ENCODE results near the gene LINC01488. TPM values are rescaled to one million over a fixed set of nuclear protein-coding genes. Genes with fewer than 3 reads are reported as not detected.

LINC01488 gene
- total RNA-seq (not detected), polyA plus RNA-seq (ENCODE audit: insufficient read length in 2 of 2) (not detected)
- long read RNA-seq, donor 1, result 0 reads
- long read RNA-seq, donor 2, result 0 reads
- long read RNA-seq, donor 3, result 0 reads
- long read RNA-seq, donor 4, result 0 reads

GRCh38 chr11:69481393-69481844 lies at the start of gene LINC01488:
LINC01488 (plus strand) TSS chr11:69481663.
- 94% methylated on average over 4 of the region's 4 CpGs for WGBS (ENCODE audit: insufficient coverage)
- Histone ChIP-seq H3K4me3 (ENCODE audit: low read depth, low read length) (no peak within 1 kb of the TSS), H3K9me3 (ENCODE audit: control insufficient read depth, insufficient read depth, low read length) (no peaks in the 10 kb centered on the region), H3K27ac (ENCODE audit: low read depth, low read length) (peak within 1 kb of the TSS; percentile 35), H3K27me3 (ENCODE audit: control insufficient read depth, insufficient read depth, low read length) (no peaks in the 10 kb centered on the region), H3K4me1 (ENCODE audit: control insufficient read depth, insufficient read depth, low read length) (peaks cover 58% of the 10 kb centered on the region), H3K36me3 (ENCODE audit: control insufficient read depth, insufficient read depth, low read length) (no peaks in the 10 kb centered on the region)
- no peak for DNase-seq (ENCODE audit: low read depth in 4 of 6, low spot score in 6 of 6)

DNA sequence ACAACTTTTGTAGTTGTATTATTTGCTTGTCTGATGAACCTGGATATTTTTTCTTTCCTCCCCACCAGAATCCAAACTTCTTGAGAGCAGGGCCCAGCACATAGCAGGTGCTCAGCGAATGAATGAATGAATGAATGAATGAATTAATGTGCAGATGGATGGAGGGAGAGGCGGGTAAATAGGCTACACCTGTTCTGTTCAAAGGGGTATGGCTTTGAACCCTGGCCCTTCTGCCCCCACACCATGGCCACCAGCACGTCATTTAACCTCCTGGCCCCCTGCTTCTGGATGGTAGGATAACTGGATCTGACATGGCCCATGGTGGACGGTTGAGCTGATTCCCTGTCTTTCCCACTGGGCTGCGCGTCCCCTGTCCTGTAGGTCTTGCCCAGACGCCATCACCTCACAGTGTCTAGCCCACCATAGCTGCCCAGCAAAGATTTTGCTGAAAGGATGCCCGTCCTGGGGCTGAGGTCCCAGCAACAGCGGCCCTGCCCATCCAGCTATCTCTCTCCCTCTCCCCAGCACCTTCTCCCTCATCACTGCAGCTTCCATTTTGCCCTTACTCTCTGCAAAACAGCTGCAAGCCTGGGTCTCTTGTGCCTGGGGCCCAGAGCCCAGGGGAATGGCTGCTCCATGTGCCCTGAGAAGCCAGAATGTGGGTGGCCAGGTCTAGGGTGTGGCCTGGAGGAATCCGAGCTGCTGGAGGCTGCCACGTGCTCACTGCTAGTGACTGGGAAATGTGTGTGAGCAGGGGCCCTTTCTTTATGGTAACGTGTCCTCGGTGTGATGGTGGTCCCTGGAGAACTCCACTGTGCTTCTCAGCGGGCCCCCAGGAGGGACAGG lies 49.3 kb upstream of the LINC01488 start:
- Histone ChIP-seq H3K27me3 (ENCODE audit: control insufficient read depth, insufficient read depth, low read length) (peaks cover 2% of the 10 kb centered on the region), H3K4me1 (ENCODE audit: control insufficient read depth, insufficient read depth, low read length) (peaks cover 7% of the 10 kb centered on the region), H3K9me3 (ENCODE audit: control insufficient read depth, insufficient read depth, low read length) (no peaks in the 10 kb centered on the region), H3K27ac (ENCODE audit: low read depth, low read length) (no peak overlapping the region), H3K4me3 (ENCODE audit: low read depth, low read length) (no peak overlapping the region), H3K36me3 (ENCODE audit: control insufficient read depth, insufficient read depth, low read length) (no peaks in the 10 kb centered on the region)
- DNase-seq (ENCODE audit: low read depth in 4 of 6, low spot score in 6 of 6), result no peak
- 82% methylated on average over 12 of the region's 14 CpGs for WGBS (ENCODE audit: insufficient coverage)

DNA sequence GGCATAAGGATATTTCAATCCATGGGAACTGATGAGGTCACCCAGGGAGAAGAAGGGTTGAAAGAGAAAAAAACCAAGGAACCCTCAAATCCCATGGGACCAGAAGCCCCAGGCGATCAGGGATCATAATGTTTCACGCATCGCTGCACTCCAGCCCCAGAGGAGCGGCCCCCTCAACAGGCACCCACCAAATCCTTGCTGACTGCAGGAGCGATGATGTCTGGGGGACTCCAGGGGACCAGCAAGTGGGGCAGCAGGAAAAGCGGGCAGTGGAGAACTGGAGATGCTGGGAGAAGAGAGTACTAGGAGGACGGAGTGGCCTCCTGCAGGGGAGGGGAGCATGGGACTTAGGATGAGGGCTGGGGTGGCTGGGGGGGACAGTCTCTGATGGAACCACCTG lies 47.7 kb upstream of the LINC01488 start:
- Histone ChIP-seq H3K27me3 (ENCODE audit: control insufficient read depth, insufficient read depth, low read length) (peaks cover 2% of the 10 kb centered on the region), H3K4me3 (ENCODE audit: low read depth, low read length) (no peak overlapping the region), H3K36me3 (ENCODE audit: control insufficient read depth, insufficient read depth, low read length) (no peaks in the 10 kb centered on the region), H3K9me3 (ENCODE audit: control insufficient read depth, insufficient read depth, low read length) (no peaks in the 10 kb centered on the region), H3K27ac (ENCODE audit: low read depth, low read length) (no peak overlapping the region), H3K4me1 (ENCODE audit: control insufficient read depth, insufficient read depth, low read length) (peaks cover 3% of the 10 kb centered on the region)
- no peak for DNase-seq (ENCODE audit: low read depth in 4 of 6, low spot score in 6 of 6)
- WGBS (ENCODE audit: insufficient coverage), result 97% methylated on average over 7 of the region's 7 CpGs

DNA sequence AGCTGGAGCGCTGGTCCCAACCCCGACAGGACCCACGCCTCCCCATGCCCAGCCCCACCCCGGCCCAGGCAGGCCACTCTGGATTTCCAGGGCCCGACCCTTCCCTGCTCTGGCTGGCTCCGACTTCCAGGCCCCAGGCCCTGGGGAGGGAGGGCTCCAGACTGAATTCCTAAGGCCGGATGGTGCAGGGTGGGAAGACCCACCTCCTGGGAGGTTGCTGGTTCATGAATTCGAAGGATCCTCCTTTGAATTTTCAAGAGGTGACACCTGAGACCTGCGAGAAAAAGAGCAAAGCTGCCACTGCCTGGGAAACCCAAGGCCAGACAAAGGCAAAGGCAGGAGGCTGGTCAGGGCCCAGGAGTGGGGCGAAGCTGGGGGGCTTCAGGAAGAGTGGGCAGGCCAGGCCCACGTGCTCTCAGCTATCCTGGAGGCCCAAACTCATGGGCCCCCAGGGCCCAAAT lies 47.0 kb upstream of the LINC01488 start:
- WGBS (ENCODE audit: insufficient coverage), result 66% methylated on average over 6 of the region's 11 CpGs
- peaks cover 2% of the 10 kb centered on the region for H3K27me3 ChIP-seq (ENCODE audit: control insufficient read depth, insufficient read depth, low read length)
- H3K36me3 ChIP-seq (ENCODE audit: control insufficient read depth, insufficient read depth, low read length), result no peaks in the 10 kb centered on the region
- no peaks in the 10 kb centered on the region for H3K9me3 ChIP-seq (ENCODE audit: control insufficient read depth, insufficient read depth, low read length)
- no peak overlapping the region for H3K4me3 ChIP-seq (ENCODE audit: low read depth, low read length)
- H3K4me1 ChIP-seq (ENCODE audit: control insufficient read depth, insufficient read depth, low read length), result peaks cover 3% of the 10 kb centered on the region
- DNase-seq (ENCODE audit: low read depth in 4 of 6, low spot score in 6 of 6), result no peak
- no peak overlapping the region for H3K27ac ChIP-seq (ENCODE audit: low read depth, low read length)

GRCh38 chr11:69435161-69435986 lies 46.1 kb upstream of the LINC01488 start:
- H3K27ac ChIP-seq (ENCODE audit: low read depth, low read length), result no peak overlapping the region

DNA sequence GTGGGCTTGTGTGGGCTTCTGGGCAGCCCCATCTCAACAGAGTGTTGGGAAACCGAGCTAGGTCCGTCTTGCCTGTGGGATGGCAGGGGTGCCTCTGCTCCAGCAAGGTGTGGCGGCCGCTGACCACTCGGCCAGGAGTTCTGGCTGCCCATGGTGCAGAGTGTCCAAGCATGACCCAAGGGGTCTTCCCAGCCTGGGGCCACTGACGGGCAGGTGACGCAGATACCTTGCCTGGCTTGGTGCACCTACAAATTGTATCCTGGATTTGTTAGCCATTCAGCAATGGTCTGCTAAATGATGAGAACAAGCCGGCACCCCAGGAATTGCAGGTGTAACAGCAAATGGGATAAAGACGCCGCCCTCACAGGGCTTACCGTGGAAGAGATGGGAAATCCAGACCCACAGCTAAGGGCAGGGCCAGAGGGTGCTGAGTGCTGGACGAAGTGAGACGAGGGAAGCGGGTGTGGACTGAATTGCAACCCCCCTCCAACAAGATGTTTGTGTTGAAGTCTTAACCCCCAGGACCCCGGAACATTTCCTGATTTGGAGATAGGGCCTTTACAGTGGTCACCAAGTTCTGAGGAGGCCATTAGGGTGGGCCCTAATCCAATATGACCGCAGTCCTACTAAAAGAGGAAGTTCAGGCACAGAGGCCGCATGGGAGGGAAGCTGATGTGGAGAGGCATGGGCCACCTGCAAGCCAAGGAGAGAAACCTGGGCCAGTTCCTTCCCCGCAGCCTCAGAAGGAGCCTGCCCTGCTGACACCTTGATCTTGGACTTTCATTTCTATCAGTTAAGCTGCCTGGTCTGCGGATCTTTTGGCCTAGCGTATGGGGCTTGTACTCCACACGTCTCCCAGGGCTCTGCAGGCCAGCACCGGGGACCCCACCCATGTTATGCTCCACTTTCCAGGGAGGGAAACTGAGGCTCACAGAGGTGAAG lies 45.2 kb upstream of the LINC01488 start:
- H3K27ac ChIP-seq (ENCODE audit: low read depth, low read length), result no peak overlapping the region

More at GRCh38 chr11:69435161-69435986, 46.1 kb upstream of the LINC01488 start:
- Histone ChIP-seq H3K4me1 (ENCODE audit: control insufficient read depth, insufficient read depth, low read length) (peaks cover 3% of the 10 kb centered on the region), H3K27me3 (ENCODE audit: control insufficient read depth, insufficient read depth, low read length) (peaks cover 2% of the 10 kb centered on the region), H3K9me3 (ENCODE audit: control insufficient read depth, insufficient read depth, low read length) (no peaks in the 10 kb centered on the region), H3K4me3 (ENCODE audit: low read depth, low read length) (no peak overlapping the region), H3K36me3 (ENCODE audit: control insufficient read depth, insufficient read depth, low read length) (no peaks in the 10 kb centered on the region)
- 52% methylated on average over 12 of the region's 15 CpGs for WGBS (ENCODE audit: insufficient coverage)
- no peak for DNase-seq (ENCODE audit: low read depth in 4 of 6, low spot score in 6 of 6)

GRCh38 chr11:69437001-69437875 lies 44.2 kb upstream of the LINC01488 start:
- H3K4me1 ChIP-seq (ENCODE audit: control insufficient read depth, insufficient read depth, low read length), result peaks cover 7% of the 10 kb centered on the region
- no peaks in the 10 kb centered on the region for H3K9me3 ChIP-seq (ENCODE audit: control insufficient read depth, insufficient read depth, low read length)
- no peak overlapping the region for H3K4me3 ChIP-seq (ENCODE audit: low read depth, low read length)
- WGBS (ENCODE audit: insufficient coverage), result 65% methylated on average over 14 of the region's 15 CpGs
- H3K27me3 ChIP-seq (ENCODE audit: control insufficient read depth, insufficient read depth, low read length), result peaks cover 2% of the 10 kb centered on the region
- no peak for DNase-seq (ENCODE audit: low read depth in 4 of 6, low spot score in 6 of 6)
- no peak overlapping the region for H3K27ac ChIP-seq (ENCODE audit: low read depth, low read length)
- no peaks in the 10 kb centered on the region for H3K36me3 ChIP-seq (ENCODE audit: control insufficient read depth, insufficient read depth, low read length)

More for the DNA sequence above, 45.2 kb upstream of the LINC01488 start:
- no peaks in the 10 kb centered on the region for H3K9me3 ChIP-seq (ENCODE audit: control insufficient read depth, insufficient read depth, low read length)
- DNase-seq (ENCODE audit: low read depth in 4 of 6, low spot score in 6 of 6), result no peak
- peaks cover 2% of the 10 kb centered on the region for H3K27me3 ChIP-seq (ENCODE audit: control insufficient read depth, insufficient read depth, low read length)
- H3K36me3 ChIP-seq (ENCODE audit: control insufficient read depth, insufficient read depth, low read length), result no peaks in the 10 kb centered on the region
- no peak overlapping the region for H3K4me3 ChIP-seq (ENCODE audit: low read depth, low read length)
- 92% methylated on average over 18 of the region's 22 CpGs for whole genome bisulfite sequencing (ENCODE audit: insufficient coverage)
- H3K4me1 ChIP-seq (ENCODE audit: control insufficient read depth, insufficient read depth, low read length), result peaks cover 3% of the 10 kb centered on the region

GRCh38 chr11:69437876-69438205 lies 43.6 kb upstream of the LINC01488 start:
- 77% methylated on average over 6 of the region's 9 CpGs for WGBS (ENCODE audit: insufficient coverage)
- no peaks in the 10 kb centered on the region for H3K9me3 ChIP-seq (ENCODE audit: control insufficient read depth, insufficient read depth, low read length)
- peaks cover 2% of the 10 kb centered on the region for H3K27me3 ChIP-seq (ENCODE audit: control insufficient read depth, insufficient read depth, low read length)
- no peak overlapping the region for H3K27ac ChIP-seq (ENCODE audit: low read depth, low read length)
- DNase-seq (ENCODE audit: low read depth in 4 of 6, low spot score in 6 of 6), result no peak
- H3K4me3 ChIP-seq (ENCODE audit: low read depth, low read length), result no peak overlapping the region
- no peaks in the 10 kb centered on the region for H3K36me3 ChIP-seq (ENCODE audit: control insufficient read depth, insufficient read depth, low read length)
- H3K4me1 ChIP-seq (ENCODE audit: control insufficient read depth, insufficient read depth, low read length), result peaks cover 13% of the 10 kb centered on the region
